Epithelial cell of prostate (primary cell): ENCODE results near the gene DRG2.

Source experiments
- DNase-seq: peaks from one replicate; pipeline ENCODE4 v3.0.0-alpha.2; 2011; ENCODE audit warnings: low read depth, low spot score
- H3K27ac ChIP-seq: fragments of 450-650 bp; 2 replicates; pipeline ENCODE4 v1.5.1; 2017; ENCODE audit warnings: mild to moderate bottlenecking

The DRG2 gene, protein sequence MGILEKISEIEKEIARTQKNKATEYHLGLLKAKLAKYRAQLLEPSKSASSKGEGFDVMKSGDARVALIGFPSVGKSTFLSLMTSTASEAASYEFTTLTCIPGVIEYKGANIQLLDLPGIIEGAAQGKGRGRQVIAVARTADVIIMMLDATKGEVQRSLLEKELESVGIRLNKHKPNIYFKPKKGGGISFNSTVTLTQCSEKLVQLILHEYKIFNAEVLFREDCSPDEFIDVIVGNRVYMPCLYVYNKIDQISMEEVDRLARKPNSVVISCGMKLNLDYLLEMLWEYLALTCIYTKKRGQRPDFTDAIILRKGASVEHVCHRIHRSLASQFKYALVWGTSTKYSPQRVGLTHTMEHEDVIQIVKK

GRCh38 chr17:18087610-18088491 is at the start of gene DRG2:
DRG2 (plus strand) TSS chr17:18087948; CDS start chr17:18088024, 76 bp downstream.
- peak within 1 kb of the TSS; percentile 48 for H3K27ac ChIP-seq
- DNase-seq, result peak; percentile 33

DNA sequence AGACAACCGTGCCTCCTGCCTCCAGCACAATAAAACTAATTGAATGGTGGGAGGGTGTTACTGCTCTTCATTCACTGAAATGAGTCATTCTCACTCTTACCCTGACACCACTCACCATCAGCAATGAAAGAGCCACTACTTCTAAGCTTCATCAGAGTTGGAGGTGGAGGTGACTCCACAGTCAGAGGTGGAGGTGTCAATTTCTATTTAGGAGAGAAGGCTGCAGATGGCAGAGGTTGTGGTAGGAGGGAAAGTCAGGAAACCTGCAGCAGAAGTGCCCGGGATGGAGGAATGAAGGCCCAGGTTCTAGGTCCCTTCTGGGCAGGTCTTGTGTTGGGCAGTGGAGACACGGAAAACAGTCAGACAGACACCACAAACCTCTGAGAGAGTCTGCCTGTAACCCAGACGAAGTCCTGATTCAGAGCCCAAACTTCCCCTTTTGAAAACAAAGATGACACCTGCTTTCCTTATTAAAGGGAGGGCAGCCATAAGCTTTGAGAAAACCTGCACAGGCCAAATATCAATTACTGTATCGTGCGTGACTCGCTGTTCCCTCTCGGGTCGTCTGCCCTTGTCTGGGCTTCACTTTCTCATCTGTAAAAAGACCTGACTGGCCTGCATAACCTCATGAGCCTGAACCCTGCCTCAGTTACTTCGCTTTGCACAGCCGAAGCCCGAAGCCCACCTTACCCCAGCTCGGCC is 49.4 kb upstream of the DRG2 start:
- DNase-seq, result no peak
- H3K27ac ChIP-seq, result peak overlapping the region; percentile 59

GRCh38 chr17:18038861-18039534 is 48.8 kb upstream of the DRG2 start, which contains the start of the genes ATPAF2 and GID4:
ATPAF2 (minus strand) TSS chr17:18039168; CDS start chr17:18039013, 155 bp downstream.
GID4 (plus strand) TSS chr17:18039408; CDS start chr17:18039465, 57 bp downstream.
- DNase-seq, result peak; percentile 95
- H3K27ac ChIP-seq, result peak within 1 kb of the TSS; percentile 59

DNA sequence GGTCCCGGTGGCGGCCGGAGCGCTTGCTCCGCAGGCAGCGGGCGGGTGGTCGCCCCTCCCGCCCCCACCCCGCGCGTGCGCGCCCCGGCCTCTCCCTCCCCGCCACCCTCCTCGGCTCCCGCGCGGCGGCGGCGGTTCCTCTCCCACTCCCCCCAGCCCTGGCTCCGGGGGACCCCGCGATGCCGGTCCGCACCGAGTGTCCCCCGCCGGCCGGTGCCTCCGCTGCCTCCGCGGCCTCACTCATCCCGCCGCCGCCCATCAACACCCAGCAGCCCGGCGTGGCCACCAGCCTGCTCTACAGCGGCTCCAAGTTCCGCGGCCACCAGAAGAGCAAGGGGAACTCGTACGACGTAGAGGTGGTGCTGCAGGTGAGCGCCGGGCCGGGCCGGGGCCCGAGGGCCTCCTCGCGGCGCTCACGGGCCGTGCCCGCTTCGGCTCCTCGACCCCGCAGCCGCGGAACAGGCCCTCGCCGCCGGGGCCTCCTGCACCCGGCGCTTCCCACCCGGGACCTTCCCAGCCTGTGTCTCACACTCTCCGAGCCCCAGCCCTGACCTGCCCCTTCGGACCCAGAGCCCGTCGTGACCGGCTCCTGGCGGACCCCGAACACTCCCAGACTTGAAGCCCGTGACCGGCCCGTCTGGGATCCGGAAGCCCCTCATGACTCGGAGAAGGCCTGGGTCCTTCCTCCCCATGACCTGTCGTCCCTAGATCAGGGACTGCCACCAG is 48.0 kb upstream of the DRG2 start:
- no peak for DNase-seq
- H3K27ac ChIP-seq, result peak overlapping the region; percentile 59

- DNase-seq, result no peak
- peak overlapping the region; percentile 59 for H3K27ac ChIP-seq
Observed at GRCh38 chr17:18040261-18040858, 47.4 kb upstream of the DRG2 start.

- DNase-seq, result peak; percentile 83
- peak overlapping the region; percentile 59 for H3K27ac ChIP-seq
Observed at GRCh38 chr17:18041776-18042175, 46.0 kb upstream of the DRG2 start.

- DNase-seq, result no peak
- H3K27ac ChIP-seq, result no peak overlapping the region
Observed at GRCh38 chr17:18042983-18043382, 44.8 kb upstream of the DRG2 start.

- no peak overlapping the region for H3K27ac ChIP-seq
- no peak for DNase-seq
Observed at GRCh38 chr17:18043491-18043890, 44.3 kb upstream of the DRG2 start.

GRCh38 chr17:18044609-18045008 is 43.1 kb upstream of the DRG2 start:
- H3K27ac ChIP-seq, result no peak overlapping the region
- no peak for DNase-seq

- no peak for DNase-seq
- no peak overlapping the region for H3K27ac ChIP-seq
Observed at GRCh38 chr17:18045691-18046350, 41.9 kb upstream of the DRG2 start.

DNA sequence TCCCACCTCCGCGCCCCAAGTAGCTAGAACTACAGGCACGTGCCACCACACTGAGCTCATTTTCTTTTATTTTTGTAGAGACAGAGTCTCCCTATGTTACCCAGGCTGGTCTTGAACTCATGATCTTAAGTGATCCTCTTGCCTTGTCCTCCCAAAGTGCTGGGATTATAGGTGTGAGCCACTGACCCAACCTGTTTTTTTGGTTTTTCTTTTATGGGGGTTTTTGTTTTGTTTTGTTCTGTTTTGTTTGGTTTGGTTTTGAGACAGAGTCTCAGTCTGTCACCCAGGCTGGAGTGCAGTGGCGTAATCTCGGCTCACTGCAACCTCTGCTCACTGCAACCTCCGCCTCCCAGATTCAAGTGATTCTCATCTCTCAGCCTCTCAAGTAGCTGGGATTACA is 32.2 kb upstream of the DRG2 start:
- H3K27ac ChIP-seq, result no peak overlapping the region
- no peak for DNase-seq

DNA sequence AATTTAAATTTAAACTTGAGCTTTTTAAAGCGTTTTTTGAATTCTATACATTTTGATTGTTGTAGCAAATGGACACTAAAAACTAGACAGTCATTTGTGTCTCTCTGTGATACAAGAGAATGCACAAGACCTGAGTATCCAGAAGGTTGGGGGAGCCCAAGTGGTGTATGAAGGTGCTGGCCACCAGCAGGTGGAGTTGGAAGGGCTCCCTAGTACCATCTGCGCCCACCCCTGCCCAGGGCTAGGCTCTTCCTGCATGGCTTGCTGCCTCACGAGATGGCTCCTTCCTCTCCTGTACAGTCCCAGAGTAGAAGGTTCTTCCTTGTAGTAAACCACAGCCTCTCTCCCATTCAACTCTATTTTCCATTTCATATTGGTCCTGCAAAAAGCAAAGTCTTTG is 31.5 kb upstream of the DRG2 start:
- H3K27ac ChIP-seq, result no peak overlapping the region
- DNase-seq, result no peak

DNA sequence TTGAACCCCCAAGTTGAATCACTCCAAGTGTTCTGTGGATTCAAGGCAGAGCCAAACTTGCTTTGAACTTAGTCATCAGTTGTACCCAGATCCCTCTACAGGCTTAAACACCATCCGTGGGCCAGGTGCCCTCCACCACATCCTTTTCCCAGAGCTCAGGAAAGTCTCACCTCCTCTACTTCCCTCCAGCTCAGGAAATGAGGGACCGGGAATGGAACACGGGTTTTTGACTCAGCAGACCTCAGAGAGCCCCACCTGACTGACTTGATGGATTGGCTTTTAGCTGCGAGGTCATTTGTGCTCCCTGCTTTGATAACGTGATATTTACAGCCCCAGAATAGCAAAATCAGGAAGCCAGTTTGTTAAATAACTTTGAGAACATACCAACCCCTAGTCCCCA is 28.5 kb upstream of the DRG2 start:
- peak overlapping the region; percentile 86 for H3K27ac ChIP-seq
- peak; percentile 55 for DNase-seq

DNA sequence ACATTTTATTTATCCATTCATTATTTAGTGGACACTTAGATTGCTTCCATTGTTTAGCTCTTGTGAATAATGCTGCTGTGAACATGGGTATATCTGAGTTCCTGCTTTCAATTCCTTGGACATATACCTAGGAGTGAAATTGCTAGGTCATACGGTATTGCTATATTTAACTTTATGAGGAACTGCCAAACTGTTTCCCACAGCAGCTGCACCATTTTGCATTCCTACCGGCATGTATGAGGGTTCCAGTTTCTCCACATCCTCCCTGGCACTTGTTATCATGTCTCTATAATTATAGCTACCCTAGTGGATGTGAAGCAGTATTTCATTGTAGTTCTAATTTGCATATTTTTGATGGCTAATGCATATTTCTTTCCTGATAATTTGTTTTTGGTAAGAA is 23.7 kb upstream of the DRG2 start:
- DNase-seq, result no peak
- no peak overlapping the region for H3K27ac ChIP-seq

DNA sequence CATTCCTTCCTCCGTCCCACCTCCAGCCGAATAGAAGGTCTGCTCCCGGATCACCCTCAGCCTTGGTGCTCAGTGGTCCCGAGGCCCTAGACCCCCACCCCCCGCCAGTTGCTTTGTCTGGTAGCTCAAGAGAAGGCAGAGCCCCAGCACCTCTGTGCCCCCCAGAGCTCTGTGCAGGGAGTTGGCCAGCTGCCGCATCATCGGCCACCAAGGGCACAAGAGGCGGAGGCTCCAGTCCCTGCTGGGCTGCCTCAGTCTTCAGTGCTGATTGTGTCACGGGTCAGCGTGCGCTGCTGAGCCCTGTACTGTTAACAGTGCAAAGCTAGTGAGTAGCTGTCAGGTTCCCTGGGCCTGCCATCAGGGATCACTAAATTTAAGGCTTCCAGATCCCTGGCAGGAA is 22.2 kb upstream of the DRG2 start:
- no peak overlapping the region for H3K27ac ChIP-seq
- DNase-seq, result no peak

DNA sequence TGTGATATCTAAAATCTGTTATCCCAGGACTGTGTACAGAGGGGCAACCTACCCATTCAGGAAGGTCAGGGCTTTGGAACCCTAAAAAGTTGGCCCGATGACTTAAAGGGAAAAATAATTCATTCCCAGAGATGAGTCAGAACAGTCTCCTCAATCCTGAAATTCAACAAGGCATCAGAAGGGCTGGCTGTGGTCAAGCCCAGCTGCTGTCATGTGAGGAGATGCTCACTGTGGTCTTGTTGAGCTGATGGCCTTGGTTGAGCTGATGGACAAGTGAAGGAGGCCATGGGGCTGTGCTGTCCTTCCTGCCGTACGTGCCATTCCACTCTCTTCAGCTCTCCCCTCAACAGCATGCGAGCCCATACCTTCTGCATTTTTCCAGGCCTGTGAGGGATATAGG is 20.9 kb upstream of the DRG2 start:
- H3K27ac ChIP-seq, result no peak overlapping the region
- DNase-seq, result no peak

GRCh38 chr17:18069101-18069500 is 18.6 kb upstream of the DRG2 start:
- DNase-seq, result no peak
- H3K27ac ChIP-seq, result peak overlapping the region; percentile 27

- H3K27ac ChIP-seq, result no peak overlapping the region
- no peak for DNase-seq
Observed at GRCh38 chr17:18070861-18071340, 16.8 kb upstream of the DRG2 start.
